ENCODE measurements around the gene MAPKAP1.
"Not testable (repeated sequence)": the region's sequence is repeated elsewhere in the genome, so short reads cannot be mapped to it uniquely, and the experiment has no call there.

Gene MAPKAP1

DNA sequence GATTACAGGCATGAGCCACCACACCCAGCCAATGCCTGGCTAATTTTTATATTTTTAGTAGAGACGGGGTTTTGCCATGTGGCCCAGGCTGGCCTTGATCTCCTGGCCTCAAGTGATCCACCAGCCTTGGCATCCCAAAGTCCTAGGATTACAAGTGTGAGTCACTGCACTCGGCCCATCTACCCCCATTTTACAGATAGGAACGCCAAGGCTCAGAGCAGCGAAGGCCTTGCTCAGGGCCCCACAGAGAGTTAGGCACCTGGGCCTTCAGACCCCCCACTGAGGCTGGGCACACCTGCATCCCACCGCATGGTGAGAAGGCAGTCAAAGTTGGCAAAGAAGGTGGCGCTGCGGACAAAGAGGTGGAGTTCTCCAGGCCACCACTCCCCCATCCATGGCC, 302.3 kb downstream of the MAPKAP1 start:
- DNase-seq = no peak

GRCh38 chr9:125400725-125401716, 306.0 kb downstream of the MAPKAP1 start:
- no peak for DNase-seq

GRCh38 chr9:125400232-125400631, 306.8 kb downstream of the MAPKAP1 start:
- not testable (repeated sequence) for DNase-seq

DNA sequence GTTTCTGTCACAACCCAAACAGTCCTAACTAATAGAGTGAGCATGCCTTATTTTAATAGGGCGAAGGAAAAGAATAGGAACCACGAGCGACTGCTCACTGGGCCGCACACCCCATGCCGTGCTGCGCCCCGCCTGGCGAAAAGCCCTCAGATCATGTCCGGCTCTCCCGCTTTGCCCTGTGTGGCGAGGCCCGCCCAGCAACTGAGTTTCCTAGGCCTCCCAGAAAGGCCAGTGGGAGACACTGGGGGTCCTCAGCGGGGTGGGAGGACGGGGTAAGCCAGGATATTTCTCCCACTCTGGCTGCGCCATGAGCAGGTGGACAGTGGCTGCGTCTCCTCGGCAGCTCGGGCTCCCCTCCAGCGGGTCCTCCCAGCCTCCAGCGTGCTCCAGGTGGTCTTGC, 307.3 kb downstream of the MAPKAP1 start:
- no peak for DNase-seq

- no peak for DNase-seq
Measured at GRCh38 chr9:125399165-125399564, 307.8 kb downstream of the MAPKAP1 start.

DNA sequence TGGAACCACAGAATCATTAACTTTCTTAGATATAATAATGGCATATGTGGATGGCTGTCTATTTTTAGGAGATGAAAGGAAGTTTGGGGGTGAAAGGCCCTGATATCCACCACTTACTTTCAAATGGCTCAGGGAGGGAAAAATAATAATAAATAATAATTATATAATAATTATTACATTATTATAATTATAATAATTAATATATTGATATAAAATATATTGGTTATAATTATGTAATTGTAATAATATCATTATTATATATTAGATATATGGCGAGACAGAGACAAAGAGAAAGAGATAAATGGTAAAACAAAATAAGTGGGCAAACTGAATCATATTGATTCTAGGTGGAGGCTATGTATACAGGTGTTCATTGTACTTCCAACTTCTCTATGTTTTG, 308.8 kb downstream of the MAPKAP1 start:
- no peak for DNase-seq

DNA sequence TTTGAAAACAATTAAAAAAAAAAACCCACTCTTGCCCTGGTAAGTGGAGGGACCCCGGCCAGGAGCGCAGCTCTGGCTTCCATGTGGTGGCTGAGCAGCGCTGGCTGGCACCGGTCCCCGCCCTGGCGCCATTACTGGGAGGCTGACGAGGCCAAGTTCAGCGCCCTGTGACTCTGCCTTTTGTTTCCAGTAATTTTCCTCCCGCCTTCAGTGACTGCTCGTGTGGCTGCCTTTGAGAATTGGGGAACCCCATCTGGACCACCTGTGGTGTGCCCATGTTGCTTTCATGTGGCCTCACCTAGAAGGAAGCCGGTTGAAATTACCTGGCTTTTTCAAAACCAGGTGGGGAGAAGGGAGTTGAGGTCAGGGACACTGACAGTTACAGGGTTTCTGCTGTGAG, 309.3 kb downstream of the MAPKAP1 start:
- no peak for DNase-seq

GRCh38 chr9:125396799-125397198, 310.2 kb downstream of the MAPKAP1 start:
- DNase-seq = no peak

DNA sequence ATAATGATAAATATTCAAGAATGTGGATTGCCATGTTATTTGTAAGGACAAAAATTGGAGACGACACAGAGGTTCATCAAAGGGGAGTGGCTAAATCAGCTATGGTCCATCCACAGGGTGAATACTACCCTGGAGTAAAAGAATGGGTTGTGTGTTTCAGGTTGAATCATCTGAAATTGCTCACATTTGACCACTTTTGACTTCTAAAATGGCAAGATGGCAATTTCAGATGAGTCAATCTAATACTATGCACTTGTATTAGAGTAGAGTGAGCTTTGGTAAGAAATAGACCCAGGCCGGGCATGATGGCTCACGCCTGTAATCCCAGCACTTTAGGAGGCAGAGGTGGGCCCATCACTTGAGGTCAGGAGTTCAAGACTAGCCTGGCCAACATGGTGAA, 313.6 kb downstream of the MAPKAP1 start:
- DNase-seq = no peak

DNA sequence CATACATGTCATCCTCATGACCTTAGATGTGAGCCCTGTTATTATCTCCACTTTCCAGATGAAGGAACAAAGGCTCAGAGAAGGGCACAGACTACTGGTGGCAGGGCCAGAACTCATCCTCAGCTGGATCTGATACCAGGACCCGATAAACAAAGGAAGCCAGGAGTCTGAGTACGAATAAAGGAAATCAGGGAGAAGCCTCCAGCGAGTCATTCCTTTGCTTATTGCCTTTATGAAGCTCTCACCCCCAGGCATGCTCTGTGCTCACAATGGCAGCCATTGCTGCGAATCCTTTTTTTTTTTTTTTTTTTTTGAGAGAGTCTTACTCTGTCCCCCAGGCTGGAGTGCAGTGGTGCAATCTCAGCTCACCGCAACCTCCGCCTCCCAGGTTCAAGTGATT, 315.3 kb downstream of the MAPKAP1 start:
- no peak for DNase-seq

GRCh38 chr9:125388978-125389377, 318.0 kb downstream of the MAPKAP1 start:
- DNase-seq = no peak

DNA sequence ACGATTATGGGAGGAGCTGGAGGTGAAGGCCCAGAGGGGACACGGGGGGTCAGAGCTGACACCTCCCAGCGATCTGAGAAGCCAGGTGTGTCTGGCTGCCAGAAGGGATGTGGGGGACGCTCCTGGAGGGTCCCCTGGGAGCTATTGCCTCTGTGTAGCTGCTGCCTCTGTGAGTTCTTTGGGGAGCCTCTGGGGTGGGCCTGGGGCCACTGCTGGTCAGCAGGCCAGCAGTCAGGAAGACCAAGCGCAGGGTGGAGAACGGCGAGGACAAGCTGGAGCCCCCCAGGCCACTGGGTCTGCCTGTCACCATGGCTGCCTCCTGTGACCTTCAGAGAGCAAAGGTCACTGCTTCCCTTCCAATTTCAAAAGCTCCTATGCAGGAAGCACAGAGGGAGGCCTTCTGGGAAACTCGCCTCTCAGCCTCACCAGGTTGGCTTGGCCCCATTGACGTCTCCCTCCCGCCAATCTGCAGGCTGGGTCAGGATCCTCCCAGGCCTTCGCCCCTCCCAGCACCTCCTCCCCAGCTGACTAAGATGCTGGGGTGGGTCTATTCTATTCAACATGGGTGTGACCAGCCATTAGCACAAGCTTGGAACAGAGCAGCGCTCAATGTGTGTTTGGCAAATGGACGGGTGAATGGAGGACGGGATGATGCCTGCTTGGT, 319.0 kb downstream of the MAPKAP1 start:
- no peak for DNase-seq
